Measurements from ENCODE around the gene LRRC8E.

LRRC8E gene

DNA sequence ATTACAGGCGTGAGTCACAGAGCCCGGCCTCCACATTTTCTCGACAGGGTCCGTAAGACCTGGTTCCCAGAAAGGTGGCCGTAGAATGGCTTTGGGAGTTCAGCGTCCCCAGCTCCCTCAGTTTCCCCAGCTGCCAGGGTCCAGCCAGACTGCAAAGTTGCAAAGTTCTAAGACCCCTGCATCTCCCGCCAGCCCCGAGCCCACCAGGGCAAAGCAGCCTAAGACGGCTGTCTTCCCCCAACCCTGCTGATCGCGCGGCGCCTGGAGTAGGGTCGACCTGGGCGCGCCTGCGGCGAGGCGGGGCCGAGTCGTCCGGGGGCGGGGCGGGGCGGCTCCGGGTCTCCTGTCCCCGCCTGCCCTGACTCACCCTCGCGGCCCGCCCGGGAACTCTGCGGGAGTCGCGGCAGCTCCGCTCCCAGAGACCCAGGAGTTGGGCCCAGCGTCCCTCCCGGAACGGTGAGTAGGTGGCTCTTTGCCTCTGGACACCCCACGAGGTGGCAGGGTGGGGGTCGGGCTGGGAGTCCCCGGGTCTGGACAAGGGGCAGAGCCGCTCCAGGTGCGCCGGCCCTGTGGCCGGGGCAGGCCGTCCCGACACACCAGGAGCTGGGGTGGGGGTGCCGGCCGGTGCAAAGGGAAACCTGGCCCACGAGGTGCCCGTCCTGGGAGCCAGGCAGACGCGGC lies at the start of gene LRRC8E:
TSS of gene LRRC8E (plus strand) at position 366 of the 681 bp plus-strand sequence. CDS start 7,094 bp downstream, outside the sequence.
- peak; percentile 80 for DNase-seq (ENCODE audit: low spot score)

DNA sequence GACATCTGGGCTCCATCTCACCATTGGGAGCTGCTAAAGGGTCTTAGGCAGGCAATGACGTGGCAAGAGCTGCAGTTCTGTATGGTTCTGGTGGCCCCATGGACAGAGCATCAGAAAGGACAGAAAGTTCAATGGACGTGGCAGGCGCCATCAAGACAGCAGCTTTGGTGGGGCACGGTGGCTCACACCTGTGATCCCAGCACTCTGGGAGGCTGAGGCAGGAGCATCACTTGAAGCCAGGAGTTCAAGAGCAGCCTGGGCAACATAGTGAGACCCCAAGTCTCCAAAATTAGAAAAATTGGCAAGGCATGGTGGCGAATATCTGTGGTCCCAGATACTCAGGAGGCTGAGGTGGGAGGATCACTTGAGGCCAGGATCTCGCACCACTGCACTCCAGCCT lies 48.8 kb upstream of the LRRC8E start:
- DNase-seq (ENCODE audit: low spot score) = no peak

GRCh38 chr19:7840629-7841028 lies 47.7 kb upstream of the LRRC8E start:
- DNase-seq (ENCODE audit: low spot score) = no peak

DNA sequence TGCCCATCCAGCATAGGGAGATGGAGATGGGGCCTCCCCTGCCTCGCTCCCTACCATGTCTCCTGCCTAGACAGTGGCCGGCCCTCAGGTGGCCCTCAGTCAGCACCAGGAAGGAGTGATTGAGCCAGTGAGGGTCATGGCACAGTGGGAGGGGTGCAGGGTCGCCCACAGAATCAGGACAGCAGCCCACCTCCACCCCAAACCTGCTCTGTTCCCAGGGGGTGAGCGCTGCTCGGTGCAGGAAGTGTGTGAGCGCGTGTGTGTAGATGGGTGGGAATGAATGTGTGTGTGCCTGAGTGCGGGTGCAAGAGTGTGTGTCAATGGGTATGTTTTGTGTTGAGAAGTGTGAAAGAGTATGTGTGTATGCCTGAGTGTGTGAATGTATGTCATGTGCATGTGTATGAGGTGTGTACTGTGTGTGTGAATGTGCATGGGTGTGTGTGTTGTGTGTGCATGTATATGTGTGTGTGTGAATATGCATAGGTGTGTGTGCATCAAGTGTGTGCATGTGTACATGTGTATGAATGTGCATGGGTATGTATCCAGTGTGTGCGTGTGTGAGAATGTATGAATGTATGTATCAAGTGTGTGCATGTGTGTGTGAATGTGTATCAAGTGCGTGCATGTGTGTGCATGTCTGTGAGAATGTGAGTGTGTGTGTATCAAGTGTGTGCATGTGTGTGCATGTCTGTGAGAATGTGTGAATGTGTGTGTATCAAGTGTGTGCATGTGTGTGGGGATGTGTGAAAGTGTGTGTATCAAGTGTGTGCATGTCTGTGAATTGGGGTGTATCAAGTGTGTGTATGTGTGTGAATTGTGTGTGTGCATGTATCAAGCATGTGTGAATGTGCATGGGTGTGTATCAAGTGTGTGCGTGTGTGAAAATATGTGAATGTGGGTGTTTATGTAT lies 46.3 kb upstream of the LRRC8E start:
- no peak for DNase-seq (ENCODE audit: low spot score)

- DNase-seq (ENCODE audit: low spot score) = no peak
Measured at GRCh38 chr19:7842661-7843294, 45.5 kb upstream of the LRRC8E start.

DNA sequence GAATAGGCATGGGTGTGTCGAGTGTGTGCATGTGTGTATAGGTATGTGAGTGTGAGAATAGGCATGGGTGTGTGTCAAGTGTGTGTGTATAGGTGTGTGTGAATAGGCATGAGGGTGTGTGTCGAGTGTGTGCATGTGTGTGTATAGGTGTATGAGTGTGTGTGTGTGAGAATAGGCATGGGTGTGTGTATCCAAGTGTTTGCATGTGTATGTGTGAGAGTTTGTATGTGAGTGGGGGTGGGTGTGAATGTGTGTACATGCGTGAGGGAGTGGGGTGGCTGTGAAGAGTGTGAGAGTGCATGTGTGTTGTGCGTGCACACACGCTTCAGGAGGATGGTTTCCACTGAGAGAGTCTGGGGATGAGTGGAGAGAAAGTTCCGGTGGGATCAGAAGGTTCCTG lies 44.8 kb upstream of the LRRC8E start:
- DNase-seq (ENCODE audit: low spot score) = no peak

GRCh38 chr19:7844405-7844804 lies 43.9 kb upstream of the LRRC8E start:
- no peak for DNase-seq (ENCODE audit: low spot score)

DNA sequence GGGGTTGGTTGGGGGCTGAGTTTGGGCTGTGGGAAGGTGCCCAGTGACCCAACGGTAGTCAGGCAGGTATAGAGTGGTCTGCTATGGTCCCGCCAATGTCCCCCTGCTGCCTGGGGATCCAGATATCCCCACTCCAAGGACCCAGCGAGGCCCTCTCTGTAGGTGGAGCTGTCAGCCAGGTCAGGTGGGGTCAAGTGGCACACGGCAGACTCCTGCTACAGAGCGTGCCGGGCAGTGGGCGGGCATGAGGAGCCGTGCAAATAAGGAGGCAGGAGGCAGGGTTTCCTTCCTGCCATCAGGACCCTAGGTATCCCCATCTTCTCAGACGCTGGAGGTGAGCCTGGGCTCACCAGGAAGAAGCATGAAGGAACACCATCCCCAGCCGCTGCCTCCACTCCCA lies 43.4 kb upstream of the LRRC8E start:
- no peak for DNase-seq (ENCODE audit: low spot score)

GRCh38 chr19:7845390-7846154 lies 42.7 kb upstream of the LRRC8E start:
- DNase-seq (ENCODE audit: low spot score) = no peak

GRCh38 chr19:7846155-7846646 lies 42.1 kb upstream of the LRRC8E start:
- DNase-seq (ENCODE audit: low spot score) = no peak

- DNase-seq (ENCODE audit: low spot score) = no peak
Measured at GRCh38 chr19:7847664-7848063, 40.6 kb upstream of the LRRC8E start.

- no peak for DNase-seq (ENCODE audit: low spot score)
Measured at GRCh38 chr19:7848779-7849457, 39.4 kb upstream of the LRRC8E start.

- DNase-seq (ENCODE audit: low spot score) = no peak
Measured at GRCh38 chr19:7849631-7849999, 38.7 kb upstream of the LRRC8E start.

- no peak for DNase-seq (ENCODE audit: low spot score)
Measured at GRCh38 chr19:7850000-7850813, 38.1 kb upstream of the LRRC8E start.

DNA sequence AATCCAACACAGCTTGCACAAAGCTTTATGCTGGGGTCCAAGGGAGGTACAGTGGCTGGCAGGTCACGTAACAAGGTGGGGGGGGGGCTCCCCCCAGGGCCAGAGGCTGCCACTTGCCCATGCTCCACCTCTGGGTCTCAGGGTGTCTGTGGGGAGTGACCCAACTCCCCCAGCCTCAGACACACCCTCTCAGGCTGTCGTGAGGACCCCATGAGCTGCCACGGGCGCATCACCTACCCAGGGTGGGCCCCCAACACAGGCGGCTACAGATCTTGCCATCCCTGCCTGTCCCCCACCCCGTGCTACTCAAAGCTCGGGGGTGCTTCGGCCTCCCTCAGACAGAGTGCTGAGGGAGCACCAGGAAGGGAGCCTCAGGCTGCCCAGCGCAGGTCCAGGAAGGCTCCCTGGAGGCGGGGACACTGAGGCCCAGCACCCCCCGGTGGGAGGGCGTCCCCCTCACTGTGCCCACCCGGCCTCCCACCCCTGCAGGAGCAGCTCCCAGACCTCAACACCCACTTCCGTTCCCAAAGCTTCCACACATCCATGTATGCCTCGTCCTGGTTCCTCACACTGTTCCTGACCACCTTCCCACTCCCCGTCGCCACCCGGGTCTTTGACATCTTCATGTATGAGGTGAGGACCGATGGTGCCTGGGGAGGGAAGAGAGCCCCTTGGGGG lies 37.2 kb upstream of the LRRC8E start:
- no peak for DNase-seq (ENCODE audit: low spot score)

- no peak for DNase-seq (ENCODE audit: low spot score)
Measured at GRCh38 chr19:7851623-7852500, 36.4 kb upstream of the LRRC8E start.

DNA sequence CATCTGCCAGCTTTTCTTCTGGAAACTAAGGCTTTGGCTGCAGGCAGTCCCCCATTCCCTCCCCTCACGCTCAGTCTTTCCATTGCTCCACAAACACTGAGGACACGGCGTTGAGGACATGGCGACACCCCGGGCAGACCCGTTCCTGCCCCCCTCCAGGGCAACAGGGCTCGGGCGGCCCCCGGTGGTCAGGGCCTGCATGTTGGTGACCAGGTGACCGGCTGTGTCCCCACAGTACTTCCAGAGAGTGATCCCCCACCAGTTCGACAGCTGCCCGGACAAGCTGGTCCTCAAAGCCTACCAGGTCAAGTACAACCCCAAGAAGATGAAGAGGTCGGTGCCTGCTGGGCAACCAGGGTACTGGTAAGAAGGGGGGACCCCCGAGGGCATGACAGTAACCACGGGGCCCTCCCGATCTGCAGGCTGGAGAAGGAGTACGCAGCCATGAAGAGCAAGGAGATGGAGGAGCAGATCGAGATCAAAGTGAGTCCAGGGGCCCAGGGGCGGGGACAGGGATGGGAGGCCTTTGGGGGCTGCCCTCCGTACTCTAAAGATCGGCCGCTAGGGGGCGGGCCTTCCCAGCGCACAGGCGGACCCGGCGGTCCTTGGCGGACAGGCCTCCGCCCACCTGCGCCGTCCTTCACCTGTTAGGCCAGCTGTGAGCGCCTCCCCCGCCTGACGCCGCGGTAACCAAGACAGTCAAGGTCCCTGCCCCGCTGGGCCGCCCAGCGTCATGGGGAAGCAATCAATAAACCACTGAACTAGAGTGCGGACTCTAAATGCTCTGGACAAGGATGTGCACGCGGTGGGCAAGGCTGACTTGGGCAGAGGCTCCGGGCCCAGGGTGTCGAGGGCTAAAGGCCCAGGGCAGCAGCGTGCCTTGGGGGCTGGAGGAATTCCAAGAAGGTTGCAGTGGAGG lies 35.2 kb upstream of the LRRC8E start:
- peak; percentile 89 for DNase-seq (ENCODE audit: low spot score)

GRCh38 chr19:7853770-7854128 lies 34.6 kb upstream of the LRRC8E start:
- no peak for DNase-seq (ENCODE audit: low spot score)

All from hepatic stellate cell (primary cell).